HG02981 (cell line): ENCODE measurements around the gene TACC2.
"Not testable (repeated sequence)": the region's sequence is repeated elsewhere in the genome, so short reads cannot be mapped to it uniquely, and the experiment has no call there.

Experiments
- ATAC-seq: cut with Tn5 transposase; IDR thresholded peaks from one replicate; pipeline ENCODE4 v1.9.1; 2021; ENCODE audit warnings: mild to moderate bottlenecking, moderate library complexity; ENCODE audit not compliant: unreplicated experiment

TACC2 gene

GRCh38 chr10:121983852-121984251, 5.1 kb upstream of the TACC2 start:
- no peak for ATAC-seq

- no peak for ATAC-seq
These were observed 4.5 kb upstream of the TACC2 start for GRCh38 chr10:121984463-121984862.

- ATAC-seq, result no peak
These were observed 1.2 kb downstream of the TACC2 start for GRCh38 chr10:121990015-121990677.

DNA sequence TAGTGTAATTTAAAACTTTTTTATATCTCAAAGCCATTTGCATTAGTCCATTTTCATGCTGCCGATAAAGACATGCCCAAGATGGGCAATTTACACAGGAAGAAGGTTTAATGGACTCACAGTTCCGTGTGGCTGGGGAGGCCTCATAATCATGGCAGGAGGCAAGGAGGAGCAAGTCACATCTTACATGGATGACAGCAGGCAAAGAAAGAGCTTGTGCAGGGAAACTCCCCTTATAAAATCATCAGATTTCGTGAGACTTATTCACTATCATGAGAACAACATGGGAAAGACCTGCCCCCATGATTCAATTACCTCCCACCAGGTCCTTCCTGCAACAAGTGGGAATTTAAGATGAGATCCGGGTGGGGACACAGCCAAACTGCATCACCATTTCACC, 2.8 kb downstream of the TACC2 start:
- not testable (repeated sequence) for ATAC-seq

GRCh38 chr10:121994429-121994941, 5.5 kb downstream of the TACC2 start:
- ATAC-seq, result no peak

DNA sequence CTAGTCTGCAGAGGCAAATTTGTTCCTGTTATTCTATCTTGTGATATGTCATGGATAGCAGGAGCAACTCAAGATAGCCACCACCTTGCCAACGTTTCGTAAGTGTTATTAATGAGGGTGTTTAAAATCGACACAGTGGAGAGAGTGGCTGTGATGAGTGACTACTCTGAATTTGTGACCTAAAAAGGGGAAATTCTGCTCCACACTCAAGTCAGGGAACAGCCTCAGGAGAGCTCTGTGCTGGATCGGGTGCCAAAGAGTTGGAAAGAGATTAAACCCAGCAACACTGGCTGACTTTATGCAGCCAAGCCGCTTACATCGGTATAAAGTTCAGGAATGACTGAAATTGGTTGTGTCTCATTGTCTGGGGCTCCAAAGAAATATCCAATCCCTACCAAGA, 9.5 kb downstream of the TACC2 start:
- no peak for ATAC-seq

DNA sequence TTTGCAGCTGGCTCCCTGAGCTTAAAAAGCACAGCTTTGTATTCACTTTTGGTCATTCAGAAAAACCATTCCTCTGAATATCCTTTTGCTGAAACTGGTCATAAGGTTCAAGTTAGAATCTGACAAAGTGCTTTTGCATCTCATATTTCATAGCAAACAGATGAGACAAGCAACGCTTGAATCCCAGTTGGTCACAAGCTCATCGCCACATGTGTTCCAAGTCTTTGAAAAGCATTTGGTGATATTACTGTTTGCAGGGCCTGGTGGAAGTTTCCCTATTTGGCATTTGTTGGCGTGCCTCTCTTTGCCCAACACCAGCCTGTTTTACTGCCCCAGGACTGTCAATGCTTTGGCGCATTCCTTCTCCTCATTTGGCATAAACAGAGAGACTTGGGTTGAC, 10.3 kb downstream of the TACC2 start:
- ATAC-seq, result no peak

- ATAC-seq, result no peak
These were observed 12.7 kb downstream of the TACC2 start for GRCh38 chr10:122001698-122002097.

DNA sequence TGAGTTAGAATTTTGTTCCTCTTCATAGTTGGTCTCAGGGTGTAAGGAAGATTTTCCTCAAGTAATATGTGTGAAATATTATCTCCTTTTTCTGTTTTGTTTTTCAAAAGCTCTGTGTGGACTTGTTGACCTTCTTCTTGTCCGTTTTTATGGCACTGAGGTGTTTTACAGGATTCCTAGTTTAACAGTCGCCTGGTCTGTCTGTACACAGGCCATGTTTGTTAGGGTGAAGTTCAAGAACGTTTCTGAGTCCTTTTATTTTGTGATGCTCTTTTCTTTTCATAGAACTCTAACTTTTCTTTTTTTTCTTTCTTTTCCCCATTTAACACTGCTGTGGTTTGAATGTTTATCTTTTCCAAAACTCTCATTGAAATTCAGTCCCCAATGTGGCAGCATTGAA, 18.5 kb downstream of the TACC2 start:
- ATAC-seq, result no peak

- no peak for ATAC-seq
These were observed 21.6 kb downstream of the TACC2 start for GRCh38 chr10:122010405-122011050.

GRCh38 chr10:122012731-122013130, 23.8 kb downstream of the TACC2 start:
- ATAC-seq, result no peak

DNA sequence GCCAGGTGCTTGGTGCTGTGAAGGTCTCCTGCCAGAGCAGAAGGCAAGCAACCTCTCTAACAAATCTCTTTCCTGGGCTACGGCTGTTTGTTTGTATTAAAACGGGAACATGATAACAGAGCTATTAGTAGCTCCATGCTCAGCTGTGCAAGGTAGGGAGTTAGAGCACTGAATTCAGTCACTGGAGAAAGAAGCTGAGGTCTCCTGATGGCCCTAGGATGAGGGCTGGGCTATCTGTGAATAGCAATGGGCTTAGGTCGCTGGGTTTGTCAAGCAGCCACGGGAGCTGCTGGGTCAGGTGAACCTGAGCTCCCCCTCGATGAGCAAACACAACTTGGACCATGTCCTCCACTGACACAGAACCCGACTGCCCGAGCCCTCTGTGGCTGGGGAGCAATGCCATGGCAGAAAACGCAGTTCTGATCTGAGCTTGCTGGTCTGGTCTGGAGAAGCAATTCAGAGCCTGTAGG, 24.4 kb downstream of the TACC2 start:
- ATAC-seq, result no peak

GRCh38 chr10:122014652-122015248, 25.8 kb downstream of the TACC2 start:
- ATAC-seq, result no peak

- ATAC-seq, result not testable (repeated sequence)
These were observed 29.0 kb downstream of the TACC2 start for GRCh38 chr10:122017926-122018325.

DNA sequence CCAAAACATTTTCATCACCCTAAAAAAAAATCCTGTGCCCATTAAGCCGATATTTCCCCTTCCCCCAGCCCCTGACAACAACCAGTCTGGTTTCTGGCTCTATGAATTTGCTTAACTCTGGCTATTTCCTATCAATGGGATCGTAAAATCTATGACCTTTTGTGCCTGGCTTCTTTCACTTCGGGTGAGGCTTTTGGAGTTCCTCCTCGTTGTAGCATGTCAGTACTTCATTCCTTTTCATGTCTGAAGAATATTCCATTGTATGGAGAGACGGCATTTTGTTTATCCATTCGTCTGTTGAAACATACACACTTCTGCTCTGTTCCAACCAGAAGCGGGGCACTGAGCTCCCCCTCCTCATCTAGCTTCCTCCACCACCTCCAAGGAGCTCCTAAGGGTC, 29.5 kb downstream of the TACC2 start:
- ATAC-seq, result no peak

GRCh38 chr10:122018951-122019413, 30.0 kb downstream of the TACC2 start:
- no peak for ATAC-seq

GRCh38 chr10:122019414-122019975, 30.5 kb downstream of the TACC2 start:
- ATAC-seq, result no peak

- ATAC-seq, result no peak
These were observed 31.3 kb downstream of the TACC2 start for GRCh38 chr10:122020226-122020625.

DNA sequence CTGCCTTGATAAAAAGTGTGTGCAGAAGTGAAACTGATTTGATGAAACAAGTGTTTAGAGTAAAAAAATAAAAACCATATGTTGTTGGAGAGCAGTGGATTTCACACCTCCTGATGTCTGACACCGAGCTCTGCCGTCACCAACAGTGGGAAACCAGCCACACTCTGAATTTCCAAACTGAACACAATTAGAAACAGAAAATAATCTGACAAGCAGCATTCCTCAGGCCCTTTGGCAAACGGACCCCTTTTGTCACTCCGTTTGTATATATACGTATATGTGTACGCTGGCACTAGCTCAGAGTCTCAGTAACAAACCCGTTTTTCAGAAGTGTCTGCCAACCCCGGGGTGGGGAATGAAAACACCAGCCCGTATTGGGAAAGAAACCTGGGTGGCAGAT, 32.4 kb downstream of the TACC2 start:
- no peak for ATAC-seq

DNA sequence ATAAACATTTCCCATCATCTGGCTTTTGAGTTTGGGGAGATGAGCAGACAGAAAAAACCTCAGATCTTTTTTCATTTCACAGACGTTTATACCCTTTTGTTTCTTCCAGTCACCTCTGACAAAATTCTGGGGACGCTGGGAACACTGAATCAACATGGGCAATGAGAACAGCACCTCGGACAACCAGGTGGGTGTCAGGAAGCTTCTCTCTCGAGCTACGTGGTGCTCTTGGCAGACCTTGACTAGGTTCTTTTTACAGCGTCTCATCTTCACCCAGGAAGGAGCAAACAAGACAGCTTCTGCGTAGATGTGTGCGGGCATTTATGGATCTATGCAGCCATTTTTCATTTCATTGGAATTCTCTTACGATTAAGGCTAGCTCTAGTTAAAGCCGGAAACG, 32.9 kb downstream of the TACC2 start:
- ATAC-seq, result no peak

DNA sequence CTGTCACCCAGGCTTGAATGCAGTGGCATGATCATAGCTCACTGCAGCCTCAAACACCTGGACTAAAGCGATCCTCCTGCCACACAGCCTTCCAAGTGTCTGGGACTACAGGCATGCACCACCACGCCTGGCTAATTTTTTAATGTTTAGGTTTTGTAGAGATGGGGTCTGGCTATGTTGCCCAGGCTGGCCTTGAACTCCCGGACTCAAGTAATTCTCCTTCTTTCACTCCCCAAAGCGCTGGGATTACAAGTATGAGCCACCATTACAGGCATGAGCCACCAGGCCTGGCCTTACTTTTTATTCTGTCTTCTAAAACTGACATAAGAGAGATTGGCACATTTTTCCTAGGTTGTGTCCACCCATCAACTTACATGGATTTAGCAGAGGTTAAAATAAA, 33.3 kb downstream of the TACC2 start:
- ATAC-seq, result no peak

DNA sequence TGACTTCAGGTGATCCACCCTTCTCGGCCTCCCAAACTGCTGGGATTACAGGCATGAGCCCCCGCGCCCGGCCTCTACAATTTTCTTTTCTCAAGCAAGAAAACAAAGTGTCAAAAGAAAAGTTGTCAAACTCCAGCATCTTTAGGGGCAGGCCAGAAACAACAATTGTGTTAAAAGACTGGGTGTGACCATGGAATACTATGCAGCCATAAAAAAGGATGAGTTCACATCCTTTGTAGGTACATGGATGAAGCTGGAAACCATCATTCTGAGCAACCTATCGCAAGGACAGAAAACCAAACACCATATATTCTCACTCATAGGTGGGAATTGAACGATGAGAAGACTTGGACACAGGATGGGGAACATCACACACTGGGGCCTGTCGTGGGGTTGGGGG, 34.3 kb downstream of the TACC2 start:
- not testable (repeated sequence) for ATAC-seq
